Measurements from ENCODE around the gene MRPS2.

- TF ChIP-seq, protein P1, sequence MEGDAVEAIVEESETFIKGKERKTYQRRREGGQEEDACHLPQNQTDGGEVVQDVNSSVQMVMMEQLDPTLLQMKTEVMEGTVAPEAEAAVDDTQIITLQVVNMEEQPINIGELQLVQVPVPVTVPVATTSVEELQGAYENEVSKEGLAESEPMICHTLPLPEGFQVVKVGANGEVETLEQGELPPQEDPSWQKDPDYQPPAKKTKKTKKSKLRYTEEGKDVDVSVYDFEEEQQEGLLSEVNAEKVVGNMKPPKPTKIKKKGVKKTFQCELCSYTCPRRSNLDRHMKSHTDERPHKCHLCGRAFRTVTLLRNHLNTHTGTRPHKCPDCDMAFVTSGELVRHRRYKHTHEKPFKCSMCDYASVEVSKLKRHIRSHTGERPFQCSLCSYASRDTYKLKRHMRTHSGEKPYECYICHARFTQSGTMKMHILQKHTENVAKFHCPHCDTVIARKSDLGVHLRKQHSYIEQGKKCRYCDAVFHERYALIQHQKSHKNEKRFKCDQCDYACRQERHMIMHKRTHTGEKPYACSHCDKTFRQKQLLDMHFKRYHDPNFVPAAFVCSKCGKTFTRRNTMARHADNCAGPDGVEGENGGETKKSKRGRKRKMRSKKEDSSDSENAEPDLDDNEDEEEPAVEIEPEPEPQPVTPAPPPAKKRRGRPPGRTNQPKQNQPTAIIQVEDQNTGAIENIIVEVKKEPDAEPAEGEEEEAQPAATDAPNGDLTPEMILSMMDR (IDR thresholded peaks at IDR 0.05): no peak
- TF ChIP-seq HMGXB4 (CRISPR knock-in tag; IDR thresholded peaks at IDR 0.05): no peak
- TF ChIP-seq SP1 (CRISPR knock-in tag; conservative IDR thresholded peaks at IDR 0.05): no peak
- TF ChIP-seq JUN (CRISPR knock-in tag; IDR thresholded peaks at IDR 0.05): no peak
- TF ChIP-seq E2F1 (CRISPR knock-in tag; IDR thresholded peaks at IDR 0.05): no peak
- TF ChIP-seq, protein P2, sequence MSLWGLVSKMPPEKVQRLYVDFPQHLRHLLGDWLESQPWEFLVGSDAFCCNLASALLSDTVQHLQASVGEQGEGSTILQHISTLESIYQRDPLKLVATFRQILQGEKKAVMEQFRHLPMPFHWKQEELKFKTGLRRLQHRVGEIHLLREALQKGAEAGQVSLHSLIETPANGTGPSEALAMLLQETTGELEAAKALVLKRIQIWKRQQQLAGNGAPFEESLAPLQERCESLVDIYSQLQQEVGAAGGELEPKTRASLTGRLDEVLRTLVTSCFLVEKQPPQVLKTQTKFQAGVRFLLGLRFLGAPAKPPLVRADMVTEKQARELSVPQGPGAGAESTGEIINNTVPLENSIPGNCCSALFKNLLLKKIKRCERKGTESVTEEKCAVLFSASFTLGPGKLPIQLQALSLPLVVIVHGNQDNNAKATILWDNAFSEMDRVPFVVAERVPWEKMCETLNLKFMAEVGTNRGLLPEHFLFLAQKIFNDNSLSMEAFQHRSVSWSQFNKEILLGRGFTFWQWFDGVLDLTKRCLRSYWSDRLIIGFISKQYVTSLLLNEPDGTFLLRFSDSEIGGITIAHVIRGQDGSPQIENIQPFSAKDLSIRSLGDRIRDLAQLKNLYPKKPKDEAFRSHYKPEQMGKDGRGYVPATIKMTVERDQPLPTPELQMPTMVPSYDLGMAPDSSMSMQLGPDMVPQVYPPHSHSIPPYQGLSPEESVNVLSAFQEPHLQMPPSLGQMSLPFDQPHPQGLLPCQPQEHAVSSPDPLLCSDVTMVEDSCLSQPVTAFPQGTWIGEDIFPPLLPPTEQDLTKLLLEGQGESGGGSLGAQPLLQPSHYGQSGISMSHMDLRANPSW (CRISPR knock-in tag; conservative IDR thresholded peaks at IDR 0.05; ENCODE audit: low read depth): no peak
Measured at GRCh38 chr9:135486267-135487065, 14.0 kb upstream of the MRPS2 start.

All from WTC11 (cell line).